HEK293 (cell line): ENCODE data around the gene PDE4A.

Experiments
- BCL11A ChIP-seq: fragments of 450-650 bp; formaldehyde crosslinking; IDR thresholded peaks from 2 replicates; pipeline ENCODE4 v1.5.1; 2016; ENCODE audit warnings: low read depth, missing biosample characterization, missing genetic modification characterization
- BCL11B ChIP-seq: fragments of 450-650 bp; formaldehyde crosslinking; IDR thresholded peaks from 2 replicates; pipeline ENCODE4 v1.5.1; 2016; ENCODE audit warnings: low read depth, missing biosample characterization, missing genetic modification characterization
- BCL6B ChIP-seq: fragments of 450-650 bp; formaldehyde crosslinking; IDR thresholded peaks from 2 replicates; pipeline ENCODE4 v1.5.1; 2017; ENCODE audit warnings: missing biosample characterization, missing genetic modification characterization
- EGR2 ChIP-seq: fragments of 450-650 bp; formaldehyde crosslinking; IDR thresholded peaks from 2 replicates; pipeline ENCODE4 v1.5.1; 2016; ENCODE audit warnings: low read depth, missing biosample characterization, missing genetic modification characterization
- HIC1 ChIP-seq: fragments of 450-650 bp; formaldehyde crosslinking; IDR thresholded peaks from 2 replicates; pipeline ENCODE4 v1.5.1; 2016; ENCODE audit warnings: missing biosample characterization, missing genetic modification characterization
- IKZF3 ChIP-seq: fragments of 450-650 bp; IDR thresholded peaks from 2 replicates; pipeline ENCODE4 v1.5.0; 2018; ENCODE audit warnings: missing biosample characterization, mild to moderate bottlenecking, missing genetic modification characterization, moderate library complexity
- INSM2 ChIP-seq: fragments of 450-650 bp; formaldehyde crosslinking; IDR thresholded peaks from 2 replicates; pipeline ENCODE4 v1.5.1; 2016; ENCODE audit warnings: missing biosample characterization, missing genetic modification characterization
- OSR2 ChIP-seq: fragments of 450-650 bp; formaldehyde crosslinking; IDR thresholded peaks from 2 replicates; pipeline ENCODE4 v1.5.1; 2016; ENCODE audit warnings: missing biosample characterization, missing genetic modification characterization
- OVOL3 ChIP-seq: fragments of 450-650 bp; formaldehyde crosslinking; IDR thresholded peaks from 2 replicates; pipeline ENCODE4 v1.5.1; 2016; ENCODE audit warnings: missing biosample characterization, missing genetic modification characterization
- PRDM4 ChIP-seq: fragments of 450-650 bp; formaldehyde crosslinking; IDR thresholded peaks from 2 replicates; pipeline ENCODE4 v1.5.1; 2017; ENCODE audit warnings: missing biosample characterization, missing genetic modification characterization
- SP2 ChIP-seq: fragments of 450-650 bp; formaldehyde crosslinking; IDR thresholded peaks from 2 replicates; pipeline ENCODE4 v1.5.1; 2016; ENCODE audit warnings: missing biosample characterization, missing genetic modification characterization
- ZNF146 ChIP-seq: fragments of 450-650 bp; formaldehyde crosslinking; IDR thresholded peaks from 2 replicates; pipeline ENCODE4 v1.5.1; 2016; ENCODE audit warnings: missing biosample characterization, missing genetic modification characterization
- ZNF248 ChIP-seq: fragments of 450-650 bp; formaldehyde crosslinking; IDR thresholded peaks from 2 replicates; pipeline ENCODE4 v1.5.1; 2017; ENCODE audit warnings: missing biosample characterization, missing genetic modification characterization
- ZNF335 ChIP-seq: fragments of 450-650 bp; formaldehyde crosslinking; conservative IDR thresholded peaks from 2 replicates; pipeline ENCODE4 v1.5.1; 2016; ENCODE audit warnings: missing biosample characterization, missing genetic modification characterization
- ZNF362 ChIP-seq: fragments of 450-650 bp; formaldehyde crosslinking; IDR thresholded peaks from 2 replicates; pipeline ENCODE4 v1.5.1; 2016; ENCODE audit warnings: missing biosample characterization, missing genetic modification characterization
- ZNF449 ChIP-seq: fragments of 450-650 bp; formaldehyde crosslinking; IDR thresholded peaks from 2 replicates; pipeline ENCODE4 v1.5.1; 2017; ENCODE audit warnings: missing biosample characterization, mild to moderate bottlenecking, missing genetic modification characterization, moderate library complexity
- ZNF48 ChIP-seq: fragments of 450-650 bp; formaldehyde crosslinking; IDR thresholded peaks from 2 replicates; pipeline ENCODE4 v1.5.1; 2016; ENCODE audit warnings: missing biosample characterization, missing genetic modification characterization
- ZNF514 ChIP-seq: fragments of 450-650 bp; formaldehyde crosslinking; IDR thresholded peaks from 2 replicates; pipeline ENCODE4 v1.5.1; 2016; ENCODE audit warnings: missing biosample characterization, missing genetic modification characterization
- ZNF558 ChIP-seq: fragments of 450-650 bp; formaldehyde crosslinking; IDR thresholded peaks from 2 replicates; pipeline ENCODE4 v1.5.1; 2016; ENCODE audit warnings: missing biosample characterization, missing genetic modification characterization
- ZNF660 ChIP-seq: fragments of 450-650 bp; IDR thresholded peaks from 2 replicates; pipeline ENCODE4 v1.5.1; 2018; ENCODE audit warnings: missing biosample characterization, mild to moderate bottlenecking, missing genetic modification characterization
- ZNF664 ChIP-seq: fragments of 450-650 bp; formaldehyde crosslinking; IDR thresholded peaks from 2 replicates; pipeline ENCODE4 v1.5.1; 2016; ENCODE audit warnings: missing biosample characterization, missing genetic modification characterization
- ZNF677 ChIP-seq: fragments of 450-650 bp; IDR thresholded peaks from 2 replicates; pipeline ENCODE4 v1.5.0; 2018; ENCODE audit warnings: missing biosample characterization, mild to moderate bottlenecking, missing genetic modification characterization, moderate library complexity
- ZNF704 ChIP-seq: fragments of 450-650 bp; formaldehyde crosslinking; IDR thresholded peaks from 2 replicates; pipeline ENCODE4 v1.5.1; 2016; ENCODE audit warnings: missing biosample characterization, missing genetic modification characterization
- ZNF707 ChIP-seq: fragments of 450-650 bp; formaldehyde crosslinking; IDR thresholded peaks from 2 replicates; pipeline ENCODE4 v1.5.1; 2016; ENCODE audit warnings: missing biosample characterization, missing genetic modification characterization
- ZNF768 ChIP-seq: fragments of 450-650 bp; formaldehyde crosslinking; IDR thresholded peaks from 2 replicates; pipeline ENCODE4 v1.5.1; 2018; ENCODE audit warnings: missing biosample characterization, mild to moderate bottlenecking, missing genetic modification characterization
- ZNF791 ChIP-seq: fragments of 450-650 bp; formaldehyde crosslinking; IDR thresholded peaks from 2 replicates; pipeline ENCODE4 v1.5.1; 2016; ENCODE audit warnings: missing biosample characterization, missing genetic modification characterization

The PDE4A gene

GRCh38 chr19:10419646-10420443, 493 bp upstream of the PDE4A start (continued):
- TF ChIP-seq SP2 (tag by site-specific recombination) (peak; percentile 84), ZNF248 (tag by site-specific recombination) (no peak), ZNF704 (tag by site-specific recombination) (no peak), ZNF768 (tag by site-specific recombination) (no peak; the same call in 1 of the 2 replicates), PRDM4 (tag by site-specific recombination) (peak; percentile 68), BCL6B (tag by site-specific recombination) (no peak), ZNF707 (no peak), OVOL3 (tag by site-specific recombination) (no peak; the same call in 1 of the 2 replicates), BCL11B (tag by site-specific recombination) (peak; percentile 88; the same call in 1 of the 2 replicates), ZNF335 (peak; percentile 97), ZNF146 (tag by site-specific recombination) (peak; percentile 27; the same call in 1 of the 2 replicates), ZNF362 (no peak), ZNF48 (tag by site-specific recombination) (no peak), EGR2 (tag by site-specific recombination) (peak; percentile 67), ZNF660 (tag by site-specific recombination) (0 out of 2 replicates have a peak, but pooled peaks have one; percentile 14), OSR2 (peak; percentile 89), ZNF677 (tag by site-specific recombination) (no peak), ZNF791 (tag by site-specific recombination) (no peak), BCL11A (tag by site-specific recombination) (peak; percentile 26; the same call in 1 of the 2 replicates), ZNF514 (no peak), ZNF664 (tag by site-specific recombination) (no peak), ZNF449 (tag by site-specific recombination) (peak; percentile 21; the same call in 1 of the 2 replicates), ZNF558 (no peak), INSM2 (tag by site-specific recombination) (peak; percentile 49), IKZF3 (0 out of 2 replicates have a peak, but pooled peaks have one; percentile 29), HIC1 (tag by site-specific recombination) (peak; percentile 75)
